Astrocyte (in vitro differentiated cells and primary cell): ENCODE results near the gene ARIH2.

ENCODE experiments used
- EZH2 ChIP-seq: IDR thresholded peaks from 2 replicates; pipeline ENCODE4 v1.6.1; 2012; ENCODE audit warnings: mild to moderate bottlenecking, low read length, inconsistent platforms; ENCODE audit not compliant: insufficient read depth
- TF ChIP-seq, protein P1 (sequence below): IDR thresholded peaks from 2 replicates; pipeline ENCODE4 v1.5.1; 2011; ENCODE audit warnings: low read depth, mild to moderate bottlenecking, inconsistent platforms, low read length, moderate library complexity; ENCODE audit not compliant: insufficient read depth

DNA sequence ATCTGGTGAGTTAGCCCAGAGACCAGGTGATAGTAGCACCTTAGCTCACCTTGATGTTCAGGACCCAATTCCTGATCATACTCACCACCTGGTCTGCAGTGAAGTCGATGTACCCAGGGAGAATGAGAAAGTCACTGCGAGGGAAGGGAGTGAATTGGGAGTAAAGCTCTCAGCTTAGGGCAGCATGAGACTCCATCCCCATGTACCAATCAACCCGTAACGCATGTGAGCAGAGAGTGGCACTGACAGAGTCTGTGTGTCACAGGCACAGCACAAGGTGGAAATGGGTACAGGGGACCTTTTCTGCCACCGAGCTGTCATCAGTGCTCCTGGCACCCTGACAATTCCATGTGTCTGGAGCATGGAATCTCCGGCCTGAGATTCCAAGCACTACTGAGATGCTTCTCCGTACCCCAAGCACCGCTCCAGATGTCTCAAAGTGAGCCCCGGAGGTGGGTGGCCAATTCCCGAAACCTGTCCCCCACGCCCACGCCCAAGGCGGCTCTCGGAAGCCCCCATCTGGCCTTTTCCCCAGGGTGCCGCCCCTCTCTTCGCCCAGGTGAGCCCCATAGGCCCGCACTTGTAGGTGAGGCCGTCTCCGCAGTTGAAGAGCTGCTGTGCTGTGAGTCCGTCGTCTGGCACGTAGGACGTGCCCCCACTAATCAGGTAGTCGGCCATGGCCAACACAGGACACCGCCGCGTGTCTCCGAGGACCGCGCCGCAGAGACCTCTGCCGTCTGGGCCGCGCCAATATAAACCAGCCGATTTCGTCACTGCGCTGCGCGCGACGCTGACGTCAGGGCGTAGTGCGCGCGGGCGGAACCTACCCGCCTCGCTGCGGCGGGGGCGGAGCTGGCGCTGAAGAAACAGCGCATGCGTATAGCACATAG, 110.3 kb downstream of the ARIH2 start, which contains the start of gene IMPDH2:
- TF ChIP-seq, protein P1, sequence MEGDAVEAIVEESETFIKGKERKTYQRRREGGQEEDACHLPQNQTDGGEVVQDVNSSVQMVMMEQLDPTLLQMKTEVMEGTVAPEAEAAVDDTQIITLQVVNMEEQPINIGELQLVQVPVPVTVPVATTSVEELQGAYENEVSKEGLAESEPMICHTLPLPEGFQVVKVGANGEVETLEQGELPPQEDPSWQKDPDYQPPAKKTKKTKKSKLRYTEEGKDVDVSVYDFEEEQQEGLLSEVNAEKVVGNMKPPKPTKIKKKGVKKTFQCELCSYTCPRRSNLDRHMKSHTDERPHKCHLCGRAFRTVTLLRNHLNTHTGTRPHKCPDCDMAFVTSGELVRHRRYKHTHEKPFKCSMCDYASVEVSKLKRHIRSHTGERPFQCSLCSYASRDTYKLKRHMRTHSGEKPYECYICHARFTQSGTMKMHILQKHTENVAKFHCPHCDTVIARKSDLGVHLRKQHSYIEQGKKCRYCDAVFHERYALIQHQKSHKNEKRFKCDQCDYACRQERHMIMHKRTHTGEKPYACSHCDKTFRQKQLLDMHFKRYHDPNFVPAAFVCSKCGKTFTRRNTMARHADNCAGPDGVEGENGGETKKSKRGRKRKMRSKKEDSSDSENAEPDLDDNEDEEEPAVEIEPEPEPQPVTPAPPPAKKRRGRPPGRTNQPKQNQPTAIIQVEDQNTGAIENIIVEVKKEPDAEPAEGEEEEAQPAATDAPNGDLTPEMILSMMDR = no peak
- TF ChIP-seq EZH2 = no peak
